Breast epithelium (tissue), 3 donors: ENCODE measurements around the gene ATP8A1.

Experiments used
- POLR2A ChIP-seq: fragments of 450-650 bp; IDR thresholded peaks from one replicate; pipeline ENCODE4 v1.6.1; 2016; ENCODE audit warnings: antibody characterized with exemption, mild to moderate bottlenecking, moderate library complexity
- POLR2AphosphoS5 ChIP-seq, 3 donors: sonication (generic); formaldehyde crosslinking; IDR thresholded peaks; one replicate each; pipeline ENCODE4 v1.6.1; 2017; ENCODE audit warnings: antibody characterized with exemption in 3 of 3
- TF ChIP-seq, protein P1 (sequence below), 3 donors: fragments of 450-650 bp; IDR thresholded peaks; one replicate each; pipeline ENCODE4 v1.5.1; 2016 to 2017; ENCODE audit warnings: antibody characterized with exemption in 3 of 3, mild to moderate bottlenecking in 3 of 3, moderate library complexity in 3 of 3

DNA sequence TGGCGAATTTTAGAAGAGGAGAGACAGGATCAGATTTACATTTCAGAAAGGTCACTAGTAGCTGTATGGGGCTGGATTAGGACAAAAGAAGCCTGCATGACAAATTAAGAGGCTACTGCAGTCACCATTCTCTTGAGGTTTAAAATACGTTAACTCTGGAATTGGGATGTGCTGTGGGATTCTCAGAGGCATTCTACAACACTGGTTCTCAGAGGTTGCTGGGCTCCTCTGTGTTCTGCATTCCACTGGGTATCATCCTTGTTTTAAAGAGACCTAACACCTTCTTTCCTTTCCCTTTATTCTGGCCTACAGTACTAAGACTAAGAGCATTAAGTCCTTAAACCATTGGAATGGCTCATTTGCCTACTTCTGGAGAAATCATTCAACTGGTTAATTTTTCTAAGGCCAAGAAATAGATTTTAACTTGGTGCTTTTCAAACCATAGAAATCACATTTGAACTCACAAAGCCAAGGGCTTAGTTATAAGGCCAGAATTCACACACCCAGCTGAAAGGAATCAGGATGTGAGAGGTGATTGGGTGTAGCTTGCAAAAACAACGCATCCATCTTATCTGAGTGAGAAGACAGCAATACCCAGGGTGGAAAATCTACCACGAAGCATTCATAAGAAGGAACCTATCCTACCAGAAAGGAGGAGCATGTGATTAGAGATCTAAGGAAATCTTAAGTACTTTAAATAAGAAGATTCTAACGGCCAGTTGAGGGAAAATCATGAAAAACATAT, 143.0 kb downstream of the ATP8A1 start:
- TF ChIP-seq, protein P1, sequence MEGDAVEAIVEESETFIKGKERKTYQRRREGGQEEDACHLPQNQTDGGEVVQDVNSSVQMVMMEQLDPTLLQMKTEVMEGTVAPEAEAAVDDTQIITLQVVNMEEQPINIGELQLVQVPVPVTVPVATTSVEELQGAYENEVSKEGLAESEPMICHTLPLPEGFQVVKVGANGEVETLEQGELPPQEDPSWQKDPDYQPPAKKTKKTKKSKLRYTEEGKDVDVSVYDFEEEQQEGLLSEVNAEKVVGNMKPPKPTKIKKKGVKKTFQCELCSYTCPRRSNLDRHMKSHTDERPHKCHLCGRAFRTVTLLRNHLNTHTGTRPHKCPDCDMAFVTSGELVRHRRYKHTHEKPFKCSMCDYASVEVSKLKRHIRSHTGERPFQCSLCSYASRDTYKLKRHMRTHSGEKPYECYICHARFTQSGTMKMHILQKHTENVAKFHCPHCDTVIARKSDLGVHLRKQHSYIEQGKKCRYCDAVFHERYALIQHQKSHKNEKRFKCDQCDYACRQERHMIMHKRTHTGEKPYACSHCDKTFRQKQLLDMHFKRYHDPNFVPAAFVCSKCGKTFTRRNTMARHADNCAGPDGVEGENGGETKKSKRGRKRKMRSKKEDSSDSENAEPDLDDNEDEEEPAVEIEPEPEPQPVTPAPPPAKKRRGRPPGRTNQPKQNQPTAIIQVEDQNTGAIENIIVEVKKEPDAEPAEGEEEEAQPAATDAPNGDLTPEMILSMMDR (IDR thresholded peaks at IDR 0.05), result no peak
- TF ChIP-seq POLR2AphosphoS5 (IDR thresholded peaks at IDR 0.05), result no peak
- TF ChIP-seq POLR2A, result no peak
